ENCODE results near the gene MMP7. TPM values are rescaled to one million over a fixed set of nuclear protein-coding genes. Genes with fewer than 3 reads are reported as not detected.

The MMP7 gene
- total and polyA plus RNA-seq, 12 donors, result 0.10 to 3.4 TPM; not detected in 10

DNA sequence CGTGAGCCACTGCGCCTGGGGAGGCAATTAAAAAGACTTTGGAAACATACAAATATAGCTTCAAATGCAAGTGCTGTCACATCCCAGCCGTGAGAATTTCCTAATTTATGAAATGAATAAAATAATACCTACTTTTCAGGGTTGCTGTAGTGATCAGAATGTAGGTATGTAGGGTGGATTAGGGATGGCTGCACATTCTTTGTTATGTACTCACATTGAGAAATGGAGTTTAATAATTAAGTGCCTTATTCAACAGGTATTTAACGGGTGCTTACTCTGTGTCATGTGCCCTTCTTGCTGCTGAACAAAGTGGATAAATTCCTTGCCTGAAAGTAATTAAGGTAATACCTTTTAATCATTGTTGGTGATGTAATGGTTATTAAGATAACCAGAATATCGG lies 37.0 kb downstream of the MMP7 start:
- Histone ChIP-seq H3K4me3 (no peak overlapping the region), H3K9me3 (no peaks in the 10 kb centered on the region), H3K4me1 (peaks cover 0 to 6% (median 0%) of the 10 kb centered on the region in 9 donors), H3K27ac (no peak overlapping the region), H3K36me3 (no peaks in the 10 kb centered on the region), H3K27me3 (peaks cover 0 to 23% (median 0%) of the 10 kb centered on the region in 7 donors)
- ATAC-seq (no peak), DNase-seq (no peak)
- intact Hi-C loops (cut with DNase I), result loop anchor here in 5 of 10 donors (2.0 to 10.0 kb wide), 6 partner anchors 91 to 209 kb away; no protein-coding TSS in a partner anchor
- TF ChIP-seq, protein P1, sequence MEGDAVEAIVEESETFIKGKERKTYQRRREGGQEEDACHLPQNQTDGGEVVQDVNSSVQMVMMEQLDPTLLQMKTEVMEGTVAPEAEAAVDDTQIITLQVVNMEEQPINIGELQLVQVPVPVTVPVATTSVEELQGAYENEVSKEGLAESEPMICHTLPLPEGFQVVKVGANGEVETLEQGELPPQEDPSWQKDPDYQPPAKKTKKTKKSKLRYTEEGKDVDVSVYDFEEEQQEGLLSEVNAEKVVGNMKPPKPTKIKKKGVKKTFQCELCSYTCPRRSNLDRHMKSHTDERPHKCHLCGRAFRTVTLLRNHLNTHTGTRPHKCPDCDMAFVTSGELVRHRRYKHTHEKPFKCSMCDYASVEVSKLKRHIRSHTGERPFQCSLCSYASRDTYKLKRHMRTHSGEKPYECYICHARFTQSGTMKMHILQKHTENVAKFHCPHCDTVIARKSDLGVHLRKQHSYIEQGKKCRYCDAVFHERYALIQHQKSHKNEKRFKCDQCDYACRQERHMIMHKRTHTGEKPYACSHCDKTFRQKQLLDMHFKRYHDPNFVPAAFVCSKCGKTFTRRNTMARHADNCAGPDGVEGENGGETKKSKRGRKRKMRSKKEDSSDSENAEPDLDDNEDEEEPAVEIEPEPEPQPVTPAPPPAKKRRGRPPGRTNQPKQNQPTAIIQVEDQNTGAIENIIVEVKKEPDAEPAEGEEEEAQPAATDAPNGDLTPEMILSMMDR (IDR thresholded peaks at IDR 0.05), result no peak
- 82 to 87% methylated on average over 5 of the region's 5 CpGs for WGBS, 2 donors

DNA sequence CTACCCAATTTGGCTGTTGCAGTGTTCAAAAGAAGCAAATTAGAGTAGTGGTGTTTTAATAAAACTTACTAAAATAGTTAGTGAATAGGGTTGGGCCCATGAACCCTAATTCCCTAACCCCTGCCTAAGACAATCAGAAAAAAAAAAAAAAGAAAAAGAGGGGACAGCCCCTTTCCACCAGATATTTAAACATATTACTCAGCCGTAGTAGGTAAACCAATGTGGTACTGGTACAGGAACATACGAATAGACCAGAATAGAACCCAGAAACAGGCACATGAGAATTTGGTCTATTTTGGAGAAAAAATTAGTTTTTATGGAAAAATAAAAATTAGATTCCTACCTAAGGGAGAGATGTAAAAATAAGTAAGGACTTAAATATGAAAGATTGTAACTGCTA lies 38.6 kb downstream of the MMP7 start:
- Histone ChIP-seq H3K4me1 (peaks cover 0 to 6% (median 0%) of the 10 kb centered on the region in 9 donors), H3K27me3 (peaks cover 0 to 16% (median 0%) of the 10 kb centered on the region in 7 donors), H3K27ac (no peak overlapping the region), H3K4me3 (no peak overlapping the region), H3K9me3 (no peaks in the 10 kb centered on the region), H3K36me3 (no peaks in the 10 kb centered on the region)
- intact Hi-C loops (cut with DNase I), result loop anchor here in 5 of 10 donors (2.0 to 10.0 kb wide), 6 partner anchors 90 to 207 kb away; no protein-coding TSS in a partner anchor
- WGBS, 2 donors, result 93% methylated on average over 2 of the region's 2 CpGs
- ATAC-seq, result no peak
- no peak for DNase-seq
- TF ChIP-seq, protein P1 (IDR thresholded peaks at IDR 0.05), result no peak

DNA sequence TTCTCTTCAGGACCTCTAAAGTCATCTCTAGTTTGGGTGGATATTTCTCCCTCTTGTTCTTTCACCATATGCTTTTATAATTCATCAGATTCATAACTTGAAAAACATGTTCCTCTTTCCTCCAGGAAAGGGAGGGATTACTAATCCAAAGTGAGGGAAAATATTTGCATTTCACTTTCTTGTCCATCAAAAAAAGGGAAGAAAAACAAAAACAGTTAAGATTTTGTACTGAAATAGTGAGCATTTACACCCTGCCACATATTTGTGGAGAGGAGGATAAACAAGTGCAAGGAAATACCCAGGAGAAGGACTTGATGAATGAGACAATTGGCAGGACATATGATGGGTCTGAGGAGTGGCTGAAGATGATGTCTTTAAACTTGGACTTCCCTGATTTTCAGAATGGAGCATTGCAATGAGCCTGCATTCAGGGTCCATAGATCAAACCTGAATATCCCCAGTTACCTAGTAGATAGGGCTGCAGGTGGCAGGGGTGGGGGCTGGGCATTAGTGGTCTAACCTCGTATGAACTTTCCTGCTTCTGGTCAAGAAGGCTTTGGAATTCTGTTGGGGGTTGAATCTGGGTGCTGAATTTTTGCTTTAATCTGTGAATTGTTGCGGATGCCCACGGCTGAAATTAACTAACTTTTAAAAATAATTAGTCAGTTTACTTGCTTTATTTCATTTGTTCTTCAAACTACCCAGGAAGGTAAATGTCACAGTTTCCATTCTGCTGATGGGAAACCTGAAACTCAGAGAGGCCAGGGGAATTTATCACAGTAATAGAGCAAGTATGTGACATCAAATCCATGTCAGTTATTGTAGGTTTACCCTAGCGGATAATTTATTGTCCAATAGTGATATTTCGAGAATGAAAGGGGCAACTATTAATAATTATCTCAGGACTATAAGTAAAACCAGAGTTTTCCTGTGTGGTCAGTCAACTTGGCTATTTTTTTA lies 41.1 kb downstream of the MMP7 start:
- TF ChIP-seq, protein P1 (IDR thresholded peaks at IDR 0.05), result no peak
- intact Hi-C loops (cut with DNase I), result loop anchor here in 5 of 10 donors (5.0 to 10.0 kb wide), 4 partner anchors 87 to 205 kb away; no protein-coding TSS in a partner anchor
- ATAC-seq, result no peak
- no peak overlapping the region for H3K27ac ChIP-seq
- DNase-seq, result no peak
- H3K9me3 ChIP-seq, result no peaks in the 10 kb centered on the region
- H3K36me3 ChIP-seq, result no peaks in the 10 kb centered on the region
- 78 to 81% methylated on average over 5 of the region's 5 CpGs for WGBS, 2 donors
- H3K27me3 ChIP-seq, result peaks cover 0 to 12% (median 0%) of the 10 kb centered on the region in 7 donors
- H3K4me1 ChIP-seq, result no peaks in the 10 kb centered on the region
- H3K4me3 ChIP-seq, result no peak overlapping the region

DNA sequence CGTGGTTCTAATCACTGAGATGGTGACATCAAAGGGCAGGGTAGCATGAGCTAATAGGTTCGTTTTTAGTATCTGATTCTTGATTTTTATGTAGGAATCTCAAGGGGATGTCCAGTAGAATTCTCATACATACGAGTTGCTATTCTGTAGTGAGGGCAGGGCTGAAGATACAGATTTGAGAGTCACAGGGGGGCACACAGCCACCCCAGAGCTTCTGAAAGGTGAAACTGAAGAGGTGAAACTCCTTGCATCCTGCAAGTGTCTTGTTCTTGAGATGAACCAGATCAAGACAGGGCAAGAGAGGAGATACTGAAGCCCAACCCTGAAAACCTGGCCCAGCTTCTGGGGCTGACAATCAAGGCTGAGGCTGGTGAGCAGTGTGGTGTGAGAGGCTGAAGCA lies 42.3 kb downstream of the MMP7 start:
- DNase-seq, result no peak
- Histone ChIP-seq H3K4me3 (no peak overlapping the region), H3K36me3 (no peaks in the 10 kb centered on the region), H3K9me3 (no peaks in the 10 kb centered on the region), H3K4me1 (no peaks in the 10 kb centered on the region), H3K27me3 (peaks cover 0 to 11% (median 0%) of the 10 kb centered on the region in 7 donors), H3K27ac (no peak overlapping the region)
- no peak for ATAC-seq
- intact Hi-C loops (cut with DNase I), result loop anchor here in 1 of 10 donors (5.0 kb wide), 1 partner anchor 96 kb away; no protein-coding TSS in a partner anchor
- WGBS, 2 donors, result 69 to 83% methylated on average over 3 of the region's 3 CpGs
- TF ChIP-seq, protein P1 (IDR thresholded peaks at IDR 0.05), result no peak
